ENCODE measurements around the gene PSMA6. TPM values are rescaled to one million over a fixed set of nuclear protein-coding genes. Genes with fewer than 3 reads are reported as not detected.
"Not testable (repeated sequence)": the region's sequence is repeated elsewhere in the genome, so short reads cannot be mapped to it uniquely, and the experiment has no call there.

Gene PSMA6
- total RNA-seq, 1 donor from 2014 or later: 175 TPM

- no peak for DNase-seq
These were observed 6.8 kb upstream of the PSMA6 start for GRCh38 chr14:35285168-35286002.

GRCh38 chr14:35286003-35286600 lies 6.1 kb upstream of the PSMA6 start:
- no peak for DNase-seq

DNA sequence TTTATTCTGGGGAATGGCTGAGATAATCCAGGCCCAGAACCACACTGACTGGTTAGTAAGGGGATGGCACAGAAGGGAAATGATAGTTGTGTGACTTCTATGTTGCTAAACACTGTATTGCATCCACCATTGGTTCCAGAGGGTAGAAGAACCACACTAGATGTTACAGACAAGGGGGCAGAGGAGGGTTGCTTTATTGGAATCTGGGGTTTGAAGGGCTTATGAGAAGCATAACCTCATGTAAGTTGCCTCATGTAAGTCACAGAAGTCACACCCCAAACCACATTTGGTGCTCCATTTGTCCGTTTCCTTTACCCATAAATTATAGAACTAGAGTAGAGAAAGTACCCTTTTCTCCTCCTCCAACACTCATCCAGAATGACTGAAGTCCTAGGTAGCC lies 5.5 kb upstream of the PSMA6 start:
- no peak for DNase-seq

- no peak for DNase-seq
These were observed 4.7 kb upstream of the PSMA6 start for GRCh38 chr14:35287431-35288013.

DNA sequence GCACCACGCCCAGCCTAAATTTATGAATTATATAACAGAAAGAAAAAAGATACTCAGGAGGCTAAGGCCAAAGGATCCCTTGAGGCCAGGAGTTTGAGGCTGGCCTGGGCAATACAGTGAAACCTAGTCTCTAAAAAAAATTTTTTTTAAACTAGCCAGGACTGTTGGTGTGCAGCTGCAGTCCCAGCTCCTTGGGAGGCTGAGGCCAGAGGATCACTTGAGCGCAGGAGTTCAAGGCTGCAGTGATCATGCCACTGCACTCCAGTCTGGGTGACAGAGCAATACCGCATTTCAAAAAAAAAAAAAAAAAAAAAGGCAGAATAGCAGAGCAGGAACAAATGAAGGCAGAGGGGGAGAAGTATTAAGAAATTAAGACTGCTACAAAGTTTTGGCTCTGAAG lies 2.6 kb upstream of the PSMA6 start:
- DNase-seq: no peak

DNA sequence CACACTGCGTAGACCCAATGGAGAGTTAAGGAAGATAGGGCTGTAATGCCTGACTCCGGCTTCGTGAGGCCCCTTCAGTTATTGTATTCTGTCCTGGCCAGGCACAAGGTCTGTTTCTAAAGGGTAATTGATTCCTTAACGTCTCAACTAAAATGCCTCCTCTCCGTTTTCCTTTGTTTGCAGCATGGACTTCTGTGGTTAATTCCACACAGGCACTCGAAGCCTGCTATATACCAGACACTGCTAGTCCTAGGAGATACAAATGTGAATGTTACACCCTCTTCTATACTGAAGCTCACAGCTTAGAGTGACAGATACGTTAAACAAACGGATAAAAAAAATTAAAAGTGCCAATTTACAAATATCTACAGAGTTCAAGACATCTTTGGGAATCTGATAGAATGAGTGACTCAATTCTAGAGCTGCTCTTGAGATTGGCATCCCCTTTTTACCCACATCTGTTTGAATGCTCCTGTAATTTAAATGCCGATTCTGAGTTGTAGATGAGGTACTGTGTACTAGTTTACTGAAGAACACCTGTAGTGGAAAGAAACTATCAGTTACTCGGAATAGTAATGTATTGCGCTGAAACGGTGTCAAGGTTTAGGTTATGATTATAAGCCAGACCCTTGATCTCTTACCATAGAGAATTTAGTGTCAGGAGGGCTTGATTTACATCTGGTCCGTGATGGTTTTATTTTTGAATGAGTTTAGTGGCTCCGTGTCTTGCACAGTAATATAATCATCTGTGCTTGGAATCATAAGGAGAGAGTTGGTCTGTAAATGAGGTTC lies 784 bp downstream of the PSMA6 start:
- DNase-seq: no peak

GRCh38 chr14:35295845-35296161 lies 3.6 kb downstream of the PSMA6 start:
- no peak for DNase-seq

DNA sequence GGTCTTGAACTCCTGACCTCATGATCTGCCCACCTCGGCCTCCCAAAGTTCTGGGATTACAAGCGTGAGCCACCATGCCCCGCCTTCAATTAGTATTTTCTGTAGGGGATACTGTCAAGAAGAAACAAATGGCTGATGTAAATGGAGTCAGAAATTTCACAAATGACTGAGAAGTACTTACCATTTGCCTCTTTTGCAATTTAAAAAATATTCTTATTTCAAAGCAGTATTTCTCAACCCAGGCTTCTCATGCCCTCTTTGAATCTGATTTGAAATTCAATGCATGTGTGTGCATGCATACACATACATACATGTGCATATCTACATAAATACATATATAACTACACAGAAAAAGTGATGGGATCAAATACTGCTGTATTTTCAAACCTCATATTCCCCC lies 4.4 kb downstream of the PSMA6 start:
- no peak for DNase-seq

- no peak for DNase-seq
These were observed 5.5 kb downstream of the PSMA6 start for GRCh38 chr14:35297706-35298105.

DNA sequence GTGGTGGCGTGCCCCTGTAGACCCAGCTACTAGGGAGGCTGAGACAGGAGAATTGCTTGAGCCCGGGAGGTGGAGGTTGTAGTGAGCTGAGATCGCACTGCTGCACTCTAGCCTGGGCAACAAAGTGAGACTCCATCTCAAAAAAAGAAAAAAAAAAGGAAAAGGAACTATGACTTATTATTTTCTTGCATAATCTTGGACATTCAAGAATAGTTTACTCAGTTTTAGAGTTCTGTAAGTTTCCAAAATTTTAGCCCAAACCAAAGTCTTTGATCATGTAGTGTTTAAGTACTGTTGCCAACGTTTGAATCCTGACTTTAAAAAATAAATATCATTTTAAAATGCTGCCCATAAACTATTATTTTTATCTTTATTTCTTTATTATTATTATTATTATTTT lies 6.2 kb downstream of the PSMA6 start:
- DNase-seq: no peak

DNA sequence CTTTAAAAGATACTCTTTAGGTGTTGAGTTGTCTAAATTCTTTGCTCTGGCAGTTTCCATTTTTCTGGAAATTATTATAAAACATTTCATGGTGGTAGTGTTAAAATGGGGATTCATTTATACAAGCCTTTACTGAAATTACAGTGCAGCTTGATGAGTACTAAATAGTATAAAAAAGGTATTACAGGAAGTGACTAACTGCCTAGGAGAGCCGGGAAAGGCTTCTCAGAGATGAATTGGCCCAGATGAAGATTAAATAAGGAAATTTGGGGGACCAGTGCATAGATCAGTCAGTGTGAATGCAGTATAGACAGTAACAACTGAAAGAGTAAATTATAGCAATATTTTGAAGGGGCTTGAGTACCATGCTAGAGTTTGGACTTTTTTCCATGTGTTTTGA lies 7.5 kb downstream of the PSMA6 start:
- no peak for DNase-seq

- DNase-seq: no peak
These were observed 8.0 kb downstream of the PSMA6 start for GRCh38 chr14:35300228-35300627.

DNA sequence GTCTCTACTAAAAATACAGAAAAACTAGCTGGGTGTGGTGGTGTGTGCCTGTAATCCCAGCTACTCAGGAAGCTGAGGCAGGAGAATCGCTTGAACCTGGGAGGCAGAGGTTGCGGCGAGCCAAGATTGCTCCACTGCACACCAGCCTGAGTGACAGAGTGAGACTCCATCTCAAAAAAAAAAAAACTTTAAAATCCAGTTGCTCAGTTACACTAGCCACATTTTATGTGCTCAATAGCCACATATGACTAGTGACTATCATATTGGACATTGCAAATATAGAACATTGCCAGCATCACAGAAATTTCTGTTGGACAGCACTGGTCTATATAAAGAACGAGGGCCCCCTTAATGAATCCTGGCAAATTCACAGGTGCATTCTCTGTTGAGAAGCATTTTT lies 9.2 kb downstream of the PSMA6 start:
- DNase-seq: not testable (repeated sequence)

DNA sequence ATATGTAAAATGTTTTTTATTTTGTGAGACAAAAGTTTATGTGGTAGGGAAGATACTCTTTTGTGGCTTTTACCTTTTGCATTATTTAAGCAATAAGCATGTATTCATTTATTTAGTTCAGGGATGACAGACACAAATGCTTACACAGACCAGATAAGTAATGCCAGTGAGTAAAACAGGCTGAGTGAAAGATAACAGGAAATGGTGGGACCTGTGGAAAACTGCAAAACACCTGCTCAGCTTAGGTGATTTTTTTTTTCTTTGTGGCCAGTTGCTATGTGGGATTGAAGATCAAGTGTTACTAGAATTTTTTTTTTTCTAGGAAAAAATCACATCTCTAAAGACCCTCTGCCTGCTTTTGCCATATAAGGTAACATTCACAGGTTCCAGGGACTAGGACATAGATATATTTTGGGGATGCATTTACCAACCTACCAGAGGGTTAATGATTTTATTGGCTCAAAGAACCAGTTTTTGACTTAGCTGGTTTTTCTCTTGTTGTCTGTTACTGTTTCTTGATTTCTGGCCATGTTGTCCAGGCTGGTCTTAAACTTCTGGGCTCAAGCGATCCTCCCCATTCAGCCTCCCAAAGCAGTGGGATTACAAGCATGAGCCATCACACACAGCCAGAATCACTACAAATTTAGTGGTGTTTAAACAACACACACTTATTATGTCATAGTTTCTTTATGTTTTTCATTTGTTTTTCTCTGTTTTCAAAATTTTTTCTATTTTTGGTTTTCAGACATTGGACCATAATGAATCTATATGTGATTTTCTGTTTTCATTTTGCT lies 9.8 kb downstream of the PSMA6 start:
- DNase-seq: no peak

- DNase-seq: no peak
These were observed 11.2 kb downstream of the PSMA6 start for GRCh38 chr14:35303149-35303935.

GRCh38 chr14:35304812-35305462 lies 12.8 kb downstream of the PSMA6 start:
- no peak for DNase-seq

GRCh38 chr14:35305633-35306032 lies 13.5 kb downstream of the PSMA6 start:
- no peak for DNase-seq

- DNase-seq: no peak
These were observed 13.9 kb downstream of the PSMA6 start for GRCh38 chr14:35306114-35306513.

GRCh38 chr14:35317820-35318219 lies 25.6 kb downstream of the PSMA6 start:
- DNase-seq: no peak

DNA sequence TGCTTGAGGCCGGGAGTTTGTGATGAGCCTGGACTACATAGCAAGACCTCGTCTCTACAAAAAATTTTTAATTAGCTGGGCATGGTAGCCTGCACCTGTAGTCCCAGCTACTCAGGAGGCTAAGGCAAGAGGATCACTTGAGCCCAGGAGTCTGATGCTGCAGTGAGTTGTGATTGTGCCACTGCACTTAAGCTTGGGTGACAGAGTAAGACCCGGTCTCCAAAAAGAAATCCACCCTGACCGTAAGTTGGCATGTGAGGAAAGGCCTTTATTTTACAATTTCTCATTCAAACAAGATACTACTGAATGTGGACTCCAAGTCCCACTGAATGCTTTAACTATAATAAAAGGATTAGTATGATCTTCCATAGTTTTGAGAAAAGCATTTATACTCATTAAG lies 27.3 kb downstream of the PSMA6 start:
- DNase-seq: no peak

GRCh38 chr14:35320472-35320871 lies 28.3 kb downstream of the PSMA6 start:
- DNase-seq: no peak

Measured in occipital lobe (tissue), 2 donors.